ENCODE measurements around the gene C9orf50.

- TF ChIP-seq POLR2A (IDR thresholded peaks at IDR 0.05; ENCODE audit: low read depth, low read length) (no peak), SPI1 (IDR thresholded peaks at IDR 0.05; ENCODE audit: low read depth, low read length) (no peak), POLR2AphosphoS5 (IDR thresholded peaks at IDR 0.05; ENCODE audit: low read depth, low read length) (no peak), TAF1 (IDR thresholded peaks at IDR 0.05; ENCODE audit: low read depth, low read length) (no peak), PAX5 (IDR thresholded peaks at IDR 0.05; ENCODE audit: insufficient read depth, low read length, severe bottlenecking) (no peak), POU2F2 (IDR thresholded peaks at IDR 0.05; ENCODE audit: low read depth, low read length) (no peak)
Measured at GRCh38 chr9:129648092-129648763, 27.3 kb upstream of the C9orf50 start.

Measured in GM12891 (cell line).